GM23338 (cell line): ENCODE data around the gene GADL1. TPM values are rescaled to one million over a fixed set of nuclear protein-coding genes. Genes with fewer than 3 reads are reported as not detected.

Source experiments
- ATAC-seq: fragments of 200-7000 bp; cut with Tn5 transposase; 3 replicates; pipeline ENCODE4 v1.9.1; 2020
- DNase-seq: peaks from one replicate; pipeline ENCODE4 v3.0.0-alpha.2; 2015; ENCODE audit warnings: low spot score
- H2AFZ ChIP-seq: fragments of 200-600 bp; sonication (generic); 2 replicates; pipeline ENCODE4 v1.8.0; 2016; ENCODE audit warnings: antibody characterized with exemption, mild to moderate bottlenecking, moderate library complexity
- H3F3A ChIP-seq: fragments of 200-600 bp; sonication (generic); replicated peaks from 2 replicates; pipeline ENCODE4 v1.8.0; 2017; ENCODE audit warnings: antibody characterized with exemption, mixed run types, low read depth
- H3K27ac ChIP-seq: fragments of 200-600 bp; sonication (generic); 2 replicates; pipeline ENCODE4 v1.6.1; 2016; ENCODE audit warnings: low read depth
- H3K27me3 ChIP-seq: fragments of 200-600 bp; sonication (generic); 2 replicates; pipeline ENCODE4 v1.8.0; 2016; ENCODE audit warnings: mild to moderate bottlenecking, mixed run types, moderate library complexity; ENCODE audit not compliant: insufficient read depth
- H3K36me3 ChIP-seq: fragments of 200-600 bp; sonication (generic); 2 replicates; pipeline ENCODE4 v1.8.0; 2016; ENCODE audit warnings: mild to moderate bottlenecking; ENCODE audit not compliant: insufficient read depth
- H3K4me1 ChIP-seq: fragments of 200-600 bp; sonication (generic); 2 replicates; pipeline ENCODE4 v1.8.0; 2016; ENCODE audit warnings: mild to moderate bottlenecking, moderate library complexity; ENCODE audit not compliant: insufficient read depth
- H3K4me2 ChIP-seq: fragments of 200-600 bp; sonication (generic); 2 replicates; pipeline ENCODE4 v1.7.1; 2017; ENCODE audit warnings: mixed run types
- H3K4me3 ChIP-seq: fragments of 200-600 bp; sonication (generic); 2 replicates; pipeline ENCODE4 v1.6.1; 2016; ENCODE audit warnings: mixed run types
- H3K79me2 ChIP-seq: fragments of 200-600 bp; sonication (generic); replicated peaks from 2 replicates; pipeline ENCODE4 v1.8.0; 2017; ENCODE audit warnings: mild to moderate bottlenecking; ENCODE audit not compliant: insufficient read depth
- H3K9me2 ChIP-seq: fragments of 200-600 bp; sonication (generic); 2 replicates; pipeline ENCODE4 v1.8.0; 2017; ENCODE audit not compliant: insufficient read depth
- H4K20me1 ChIP-seq: fragments of 200-600 bp; sonication (generic); replicated peaks from 2 replicates; pipeline ENCODE4 v1.8.0; 2017; ENCODE audit warnings: mild to moderate bottlenecking; ENCODE audit not compliant: insufficient read depth
- H3K27ac Mint-ChIP-seq: 2 replicates; pipeline ENCODE4 v1.8.0; 2020; ENCODE audit warnings: inconsistent platforms, mild to moderate bottlenecking, moderate library complexity, mixed read lengths
- H3K27me3 Mint-ChIP-seq: 3 replicates; pipeline ENCODE4 v1.8.0; 2022; ENCODE audit warnings: low read depth, mild to moderate bottlenecking, moderate library complexity, mixed read lengths, inconsistent platforms; ENCODE audit not compliant: insufficient read depth, poor library complexity
- H3K36me3 Mint-ChIP-seq: 3 replicates; pipeline ENCODE4 v1.8.0; 2021; ENCODE audit warnings: low read depth, mild to moderate bottlenecking, inconsistent platforms, moderate library complexity, mixed read lengths
- H3K4me1 Mint-ChIP-seq: 3 replicates; pipeline ENCODE4 v1.8.0; 2020; ENCODE audit warnings: mild to moderate bottlenecking, inconsistent platforms, mixed read lengths
- H3K4me3 Mint-ChIP-seq: 3 replicates; pipeline ENCODE4 v1.8.0; 2021; ENCODE audit warnings: moderate library complexity, mild to moderate bottlenecking, inconsistent platforms, mixed read lengths
- H3K9me3 Mint-ChIP-seq: 3 replicates; pipeline ENCODE4 v1.8.0; 2020; ENCODE audit warnings: moderate library complexity, mild to moderate bottlenecking, inconsistent platforms, mixed read lengths
- CTCF ChIP-seq, 2 experiments: fragments of 200-600 bp in 1 of 2; sonication (generic) in 1 of 2; conservative IDR thresholded peaks; 2 replicates each; pipeline versions ENCODE4 v1.5.1 to v1.6.1; 2016 to 2017; ENCODE audit warnings: antibody characterized with exemption in 2 of 2, low read depth in 2 of 2, mild to moderate bottlenecking in 2 of 2, moderate library complexity in 1 of 2
- ETS1 ChIP-seq: IDR thresholded peaks from 2 replicates; pipeline ENCODE4 v1.6.1; 2016; ENCODE audit warnings: antibody characterized with exemption
- EZH2phosphoT487 ChIP-seq: fragments of 200-600 bp; sonication (generic); IDR thresholded peaks from one replicate; pipeline ENCODE4 v1.8.1; 2018; ENCODE audit warnings: antibody characterized with exemption; ENCODE audit not compliant: unreplicated experiment
- JUNB ChIP-seq: IDR thresholded peaks from one replicate; pipeline ENCODE4 v1.6.1; 2016; ENCODE audit warnings: antibody characterized with exemption; ENCODE audit not compliant: unreplicated experiment
- POLR2AphosphoS5 ChIP-seq: IDR thresholded peaks from 2 replicates; pipeline ENCODE4 v1.6.1; 2016; ENCODE audit warnings: antibody characterized with exemption, low read depth
- REST ChIP-seq: IDR thresholded peaks from one replicate; pipeline ENCODE4 v1.6.1; 2018; ENCODE audit warnings: antibody characterized with exemption; ENCODE audit not compliant: unreplicated experiment
- STAT1 ChIP-seq: IDR thresholded peaks from one replicate; pipeline ENCODE4 v1.6.1; 2016; ENCODE audit warnings: antibody characterized with exemption; ENCODE audit not compliant: unreplicated experiment
- ZNF114 ChIP-seq: fragments of 250-450 bp; sonication (Bioruptor Pico); IDR thresholded peaks from 2 replicates; pipeline ENCODE4 v1.5.0; 2020; ENCODE audit warnings: mild to moderate bottlenecking, moderate library complexity
- ZNF331 ChIP-seq: fragments of 250-450 bp; sonication (Bioruptor Pico); IDR thresholded peaks from 2 replicates; pipeline ENCODE4 v1.5.0; 2020; ENCODE audit warnings: low read depth, mild to moderate bottlenecking, moderate library complexity
- ZNF462 ChIP-seq: fragments of 250-450 bp; sonication (Bioruptor Pico); IDR thresholded peaks from 2 replicates; pipeline ENCODE4 v1.5.0; 2020; ENCODE audit warnings: mild to moderate bottlenecking, moderate library complexity
- polyA plus RNA-seq: library from polyadenylated mRNA; unstranded; fragments of >200 nt; fragmentation: Nextera tagmentation; extraction: Ambion mirVana; gene quantifications from 2 replicates; pipeline ENCODE4 v1.2.1, GENCODE V29; 2016
- total RNA-seq: library from RNA; depleted of rRNA; stranded (reverse); fragments of >200 nt; shearing (Covaris generic); gene quantifications from 2 replicates; pipeline ENCODE4 v1.2.3, GENCODE V29; 2014

GADL1 gene
- total and polyA plus RNA-seq, 2 experiments from 2014 or later: 0.35 to 0.50 TPM

GRCh38 chr3:30730967-30731366, 163.5 kb downstream of the GADL1 start (continued):
- TF ChIP-seq ZNF462 (CRISPR knock-in tag) (no peak), POLR2AphosphoS5 (no peak), ETS1 (no peak), ZNF114 (CRISPR knock-in tag) (no peak)

- Histone ChIP-seq H3K27ac (no peak overlapping the region), H3K9me2 (0 out of 2 replicates have a peak, but pooled peaks cover 5% of the 10 kb centered on the region), H3K36me3 (no peaks in the 10 kb centered on the region), H2AFZ (no peak overlapping the region), H3F3A (no peaks in the 10 kb centered on the region), H3K4me1 (no peaks in the 10 kb centered on the region), H3K4me2 (no peak overlapping the region), H3K79me2 (no peaks in the 10 kb centered on the region), H3K27me3 (no peaks in the 10 kb centered on the region), H4K20me1 (no peaks in the 10 kb centered on the region), H3K4me3 (no peak overlapping the region)
- no peak overlapping the region for H3K27ac Mint-ChIP-seq
- H3K9me3 Mint-ChIP-seq: no peaks in the 10 kb centered on the region
- no peaks in the 10 kb centered on the region for H3K27me3 Mint-ChIP-seq
- DNase-seq (no peak), ATAC-seq (no peak)
- H3K36me3 Mint-ChIP-seq: no peaks in the 10 kb centered on the region
- H3K4me1 Mint-ChIP-seq: peaks cover 8% of the 10 kb centered on the region; the same call in 2 of the 3 replicates
- H3K4me3 Mint-ChIP-seq: no peak overlapping the region
- no peak for TF ChIP-seq REST
- TF ChIP-seq STAT1: no peak
- no peak for TF ChIP-seq ZNF331
- TF ChIP-seq EZH2phosphoT487: no peak
- TF ChIP-seq ZNF114 (CRISPR knock-in tag): no peak
- TF ChIP-seq CTCF (conservative IDR thresholded peaks at IDR 0.05; ENCODE audit: low read depth in 2 of 2): no peak
- no peak for TF ChIP-seq JUNB
Observed at GRCh38 chr3:30729936-30730335, 164.5 kb downstream of the GADL1 start.
